ENCODE data around the gene CDKN2A. TPM values are rescaled to one million over a fixed set of nuclear protein-coding genes. Genes with fewer than 3 reads are reported as not detected.

Gene CDKN2A
- total and polyA plus RNA-seq, 4 donors = 0.23 to 0.76 (median 0.43) TPM

DNA sequence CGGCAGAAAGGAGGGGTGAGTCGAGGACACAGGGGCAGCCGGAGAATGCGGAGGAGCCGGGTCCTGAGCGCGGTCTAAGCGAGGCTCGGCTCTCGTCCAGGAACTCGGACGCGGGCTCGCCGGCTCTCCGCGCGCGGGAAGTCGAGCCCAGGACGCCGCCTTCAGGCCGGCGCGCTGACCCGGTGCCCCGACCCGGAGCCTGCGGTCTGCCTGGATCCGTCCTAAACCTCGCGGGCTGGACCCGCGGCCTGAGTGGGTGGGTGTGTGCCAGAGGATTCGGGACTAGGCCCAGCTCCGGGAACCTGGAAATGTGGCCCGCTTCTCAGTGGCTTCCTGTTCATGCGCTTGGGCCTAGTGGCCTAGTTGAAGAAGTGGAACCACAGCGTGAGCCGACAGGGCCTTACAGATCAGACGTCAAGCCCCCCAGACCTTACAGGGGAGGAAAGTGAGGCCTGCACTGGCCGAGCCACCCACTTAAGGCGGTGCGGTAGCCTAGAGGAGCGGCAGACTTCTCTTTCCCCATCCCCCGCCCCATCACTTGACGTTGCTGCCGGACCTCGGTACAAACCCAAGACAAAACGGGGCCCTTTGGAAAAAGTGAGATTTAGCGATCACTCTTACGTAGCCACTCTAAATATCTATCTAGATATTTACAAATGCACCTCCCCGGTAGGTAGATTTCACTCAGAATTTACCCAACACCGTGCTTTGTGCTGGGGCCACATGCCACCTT lies 1.6 kb upstream of the CDKN2A start:
- H3K27me3 ChIP-seq (ENCODE audit: control insufficient read depth in 4 of 4, insufficient read depth in 4 of 4, low read length in 3 of 4) = no peaks in the 10 kb centered on the region
- H3K4me1 ChIP-seq (ENCODE audit: control insufficient read depth in 4 of 4, insufficient read depth in 4 of 4, low read length in 3 of 4) = peaks cover 4 to 15% (median 9%) of the 10 kb centered on the region in 4 donors
- WGBS = 22% methylated on average over 54 of the region's 54 CpGs
- no peak overlapping the region for H3K9ac ChIP-seq (ENCODE audit: low read depth in 1 of 2, low read length in 2 of 2)
- peak overlapping the region in 1 of 2 donors; percentile 77 for H3K27ac ChIP-seq (ENCODE audit: low read depth in 1 of 2, low read length in 2 of 2)
- no peaks in the 10 kb centered on the region for H3K9me3 ChIP-seq (ENCODE audit: control insufficient read depth in 4 of 4, low read length in 3 of 4)
- peak overlapping the region; percentile 76 to 89 (median 85) for H3K4me3 ChIP-seq (ENCODE audit: low read depth in 1 of 3, low read length in 3 of 3)
- TF ChIP-seq RAD21 (IDR thresholded peaks at IDR 0.05) = peak in 1 of 2 donors; percentile 21
- no peak for TF ChIP-seq JUND (IDR thresholded peaks at IDR 0.05)
- no peak for DNase-seq (ENCODE audit: low spot score)
- H3K36me3 ChIP-seq (ENCODE audit: control insufficient read depth in 4 of 4, insufficient read depth in 3 of 4, low read depth in 1 of 4, low read length in 3 of 4) = no peaks in the 10 kb centered on the region

DNA sequence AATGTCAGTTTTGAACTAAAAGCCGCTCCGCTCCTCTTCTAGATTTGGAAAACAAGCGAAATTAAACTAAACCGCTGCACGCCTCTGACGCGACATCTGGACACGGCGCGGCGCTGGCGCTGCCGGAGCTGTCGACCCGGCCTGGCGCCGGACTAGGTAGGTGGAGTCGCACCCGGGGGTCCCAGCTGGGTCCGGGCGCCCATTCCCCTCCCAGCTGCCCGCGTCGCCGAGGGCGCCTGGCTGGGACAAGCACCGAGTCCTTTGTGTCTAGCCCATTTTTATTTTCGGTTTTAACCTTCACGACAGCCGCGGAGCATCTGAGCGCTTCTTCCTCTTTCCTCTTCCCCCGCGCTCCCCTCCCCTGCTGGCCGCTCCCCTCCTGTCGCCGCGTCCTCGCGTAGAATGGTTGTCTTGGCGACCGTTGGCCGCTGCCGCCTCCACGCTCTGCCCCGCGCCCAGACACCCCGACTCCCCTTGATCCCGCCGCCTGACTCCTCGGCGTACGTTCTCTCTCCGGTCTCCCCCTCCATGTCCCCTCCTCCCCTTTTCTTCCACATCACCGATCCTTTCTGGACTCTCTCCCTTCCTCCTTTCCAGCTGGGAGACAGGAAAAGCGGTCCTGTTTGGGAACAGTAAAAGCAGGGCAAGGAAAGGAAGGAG lies 944 bp upstream of the CDKN2A start:
- WGBS = under 1% methylated on average over 56 of the region's 56 CpGs
- no peaks in the 10 kb centered on the region for H3K36me3 ChIP-seq (ENCODE audit: control insufficient read depth in 4 of 4, insufficient read depth in 3 of 4, low read depth in 1 of 4, low read length in 3 of 4)
- H3K4me1 ChIP-seq (ENCODE audit: control insufficient read depth in 4 of 4, insufficient read depth in 4 of 4, low read length in 3 of 4) = peaks cover 4 to 15% (median 9%) of the 10 kb centered on the region in 4 donors
- H3K9me3 ChIP-seq (ENCODE audit: control insufficient read depth in 4 of 4, low read length in 3 of 4) = peaks cover 0 to 2% (median 0%) of the 10 kb centered on the region in 4 donors
- peak overlapping the region; percentile 5 to 67 for H3K9ac ChIP-seq (ENCODE audit: low read depth in 1 of 2, low read length in 2 of 2)
- H3K27ac ChIP-seq (ENCODE audit: low read depth in 1 of 2, low read length in 2 of 2) = peak overlapping the region; percentile 74 to 77
- H3K27me3 ChIP-seq (ENCODE audit: control insufficient read depth in 4 of 4, insufficient read depth in 4 of 4, low read length in 3 of 4) = no peaks in the 10 kb centered on the region
- TF ChIP-seq RAD21 (IDR thresholded peaks at IDR 0.05) (no peak), TAF1 (conservative IDR thresholded peaks at IDR 0.05) (no peak), RXRA (IDR thresholded peaks at IDR 0.05) (no peak), FOXA2 (IDR thresholded peaks at IDR 0.05) (no peak), SP1 (IDR thresholded peaks at IDR 0.05) (no peak), NR2F2 (IDR thresholded peaks at IDR 0.05) (no peak)
- TF ChIP-seq, protein P1, sequence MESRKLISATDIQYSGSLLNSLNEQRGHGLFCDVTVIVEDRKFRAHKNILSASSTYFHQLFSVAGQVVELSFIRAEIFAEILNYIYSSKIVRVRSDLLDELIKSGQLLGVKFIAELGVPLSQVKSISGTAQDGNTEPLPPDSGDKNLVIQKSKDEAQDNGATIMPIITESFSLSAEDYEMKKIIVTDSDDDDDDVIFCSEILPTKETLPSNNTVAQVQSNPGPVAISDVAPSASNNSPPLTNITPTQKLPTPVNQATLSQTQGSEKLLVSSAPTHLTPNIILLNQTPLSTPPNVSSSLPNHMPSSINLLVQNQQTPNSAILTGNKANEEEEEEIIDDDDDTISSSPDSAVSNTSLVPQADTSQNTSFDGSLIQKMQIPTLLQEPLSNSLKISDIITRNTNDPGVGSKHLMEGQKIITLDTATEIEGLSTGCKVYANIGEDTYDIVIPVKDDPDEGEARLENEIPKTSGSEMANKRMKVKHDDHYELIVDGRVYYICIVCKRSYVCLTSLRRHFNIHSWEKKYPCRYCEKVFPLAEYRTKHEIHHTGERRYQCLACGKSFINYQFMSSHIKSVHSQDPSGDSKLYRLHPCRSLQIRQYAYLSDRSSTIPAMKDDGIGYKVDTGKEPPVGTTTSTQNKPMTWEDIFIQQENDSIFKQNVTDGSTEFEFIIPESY (IDR thresholded peaks at IDR 0.05) = no peak
- TF ChIP-seq, protein P2, sequence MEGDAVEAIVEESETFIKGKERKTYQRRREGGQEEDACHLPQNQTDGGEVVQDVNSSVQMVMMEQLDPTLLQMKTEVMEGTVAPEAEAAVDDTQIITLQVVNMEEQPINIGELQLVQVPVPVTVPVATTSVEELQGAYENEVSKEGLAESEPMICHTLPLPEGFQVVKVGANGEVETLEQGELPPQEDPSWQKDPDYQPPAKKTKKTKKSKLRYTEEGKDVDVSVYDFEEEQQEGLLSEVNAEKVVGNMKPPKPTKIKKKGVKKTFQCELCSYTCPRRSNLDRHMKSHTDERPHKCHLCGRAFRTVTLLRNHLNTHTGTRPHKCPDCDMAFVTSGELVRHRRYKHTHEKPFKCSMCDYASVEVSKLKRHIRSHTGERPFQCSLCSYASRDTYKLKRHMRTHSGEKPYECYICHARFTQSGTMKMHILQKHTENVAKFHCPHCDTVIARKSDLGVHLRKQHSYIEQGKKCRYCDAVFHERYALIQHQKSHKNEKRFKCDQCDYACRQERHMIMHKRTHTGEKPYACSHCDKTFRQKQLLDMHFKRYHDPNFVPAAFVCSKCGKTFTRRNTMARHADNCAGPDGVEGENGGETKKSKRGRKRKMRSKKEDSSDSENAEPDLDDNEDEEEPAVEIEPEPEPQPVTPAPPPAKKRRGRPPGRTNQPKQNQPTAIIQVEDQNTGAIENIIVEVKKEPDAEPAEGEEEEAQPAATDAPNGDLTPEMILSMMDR (IDR thresholded peaks at IDR 0.05; ENCODE audit: low read depth, low read length, missing input control) = peak; percentile 3
- peak overlapping the region; percentile 76 to 89 (median 85) for H3K4me3 ChIP-seq (ENCODE audit: low read depth in 1 of 3, low read length in 3 of 3)
- DNase-seq (ENCODE audit: low spot score) = no peak

DNA sequence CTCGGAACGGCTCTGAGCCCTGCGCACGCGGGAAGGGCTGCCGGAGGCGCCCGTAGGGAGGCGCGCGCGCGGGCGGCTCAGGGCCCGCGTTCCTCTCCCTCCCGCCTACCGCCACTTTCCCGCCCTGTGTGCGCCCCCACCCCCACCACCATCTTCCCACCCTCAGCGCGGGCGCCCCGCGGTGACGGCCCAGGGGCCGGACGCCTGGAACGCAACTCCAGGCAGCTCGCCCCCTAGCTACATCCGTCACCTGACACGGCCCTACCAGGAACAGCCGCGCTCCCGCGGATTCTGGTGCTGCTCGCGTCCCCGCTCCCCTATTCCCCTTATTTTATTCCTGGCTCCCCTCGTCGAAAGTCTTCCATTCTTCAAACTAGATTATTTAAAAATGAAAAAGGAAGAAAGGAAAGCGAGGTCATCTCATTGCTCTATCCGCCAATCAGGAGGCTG lies 389 bp upstream of the CDKN2A start, which contains the start of gene CDKN2B-AS1:
CDKN2B-AS1 (plus strand) TSS at position 236 of the 450 bp plus-strand sequence.
- Histone ChIP-seq H3K9me3 (ENCODE audit: control insufficient read depth in 4 of 4, low read length in 3 of 4) (peaks cover 0 to 4% (median 0%) of the 10 kb centered on the region in 4 donors), H3K36me3 (ENCODE audit: control insufficient read depth in 4 of 4, insufficient read depth in 3 of 4, low read depth in 1 of 4, low read length in 3 of 4) (no peaks in the 10 kb centered on the region), H3K27me3 (ENCODE audit: control insufficient read depth in 4 of 4, insufficient read depth in 4 of 4, low read length in 3 of 4) (no peaks in the 10 kb centered on the region), H3K9ac (ENCODE audit: low read depth in 1 of 2, low read length in 2 of 2) (peak within 1 kb of the TSS; percentile 5 to 67), H3K27ac (ENCODE audit: low read depth in 1 of 2, low read length in 2 of 2) (peak within 1 kb of the TSS; percentile 74 to 77), H3K4me1 (ENCODE audit: control insufficient read depth in 4 of 4, insufficient read depth in 4 of 4, low read length in 3 of 4) (peaks cover 4 to 15% (median 9%) of the 10 kb centered on the region in 4 donors), H3K4me3 (ENCODE audit: low read depth in 1 of 3, low read length in 3 of 3) (peak within 1 kb of the TSS; percentile 76 to 89 (median 85))
- no peak for DNase-seq (ENCODE audit: low spot score)
- under 1% methylated on average over 43 of the region's 43 CpGs for WGBS
- TF ChIP-seq, protein P2 (IDR thresholded peaks at IDR 0.05; ENCODE audit: low read depth, low read length, missing input control) = no peak
- TF ChIP-seq FOXA2 (IDR thresholded peaks at IDR 0.05) = no peak
- TF ChIP-seq HNF4G (IDR thresholded peaks at IDR 0.05) = no peak
- TF ChIP-seq GABPA (IDR thresholded peaks at IDR 0.05 in 1 of 2, conservative IDR thresholded peaks at IDR 0.05 in 1 of 2) = no peak
- TF ChIP-seq FOXA1 (IDR thresholded peaks at IDR 0.05) = no peak
- TF ChIP-seq, protein P1 (IDR thresholded peaks at IDR 0.05) = no peak
- TF ChIP-seq EGR1 (IDR thresholded peaks at IDR 0.05; ENCODE audit: low read depth in 2 of 2) = no peak
- TF ChIP-seq RAD21 (IDR thresholded peaks at IDR 0.05) = no peak
- TF ChIP-seq SP1 (IDR thresholded peaks at IDR 0.05) = no peak
- TF ChIP-seq, protein P3, sequence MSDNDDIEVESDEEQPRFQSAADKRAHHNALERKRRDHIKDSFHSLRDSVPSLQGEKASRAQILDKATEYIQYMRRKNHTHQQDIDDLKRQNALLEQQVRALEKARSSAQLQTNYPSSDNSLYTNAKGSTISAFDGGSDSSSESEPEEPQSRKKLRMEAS (IDR thresholded peaks at IDR 0.05) = no peak
- TF ChIP-seq JUND (IDR thresholded peaks at IDR 0.05) = no peak
- TF ChIP-seq RXRA (IDR thresholded peaks at IDR 0.05) = no peak
- no peak for TF ChIP-seq TAF1 (conservative IDR thresholded peaks at IDR 0.05)
- TF ChIP-seq NR2F2 (IDR thresholded peaks at IDR 0.05) = no peak
- no peak for TF ChIP-seq YY1 (IDR thresholded peaks at IDR 0.05)
